Esophagus muscularis mucosa (tissue), 4 donors: Measurements from ENCODE around the gene LRRC27.

Experiments
- EP300 ChIP-seq: sonication (generic); formaldehyde crosslinking; IDR thresholded peaks from one replicate; pipeline ENCODE4 v1.6.1; 2017; ENCODE audit warnings: antibody characterized with exemption
- POLR2A ChIP-seq: fragments of 450-650 bp; IDR thresholded peaks from one replicate; pipeline ENCODE4 v1.6.1; 2017; ENCODE audit warnings: antibody characterized with exemption, moderate library complexity, mild to moderate bottlenecking, low read depth
- POLR2AphosphoS5 ChIP-seq, 2 donors: sonication (generic); formaldehyde crosslinking; IDR thresholded peaks; one replicate each; pipeline ENCODE4 v1.6.1; 2017; ENCODE audit warnings: antibody characterized with exemption in 2 of 2
- TF ChIP-seq, protein P1 (sequence below), 3 experiments: fragments of 200-600 bp in 2 of 3; fragments of 450-650 bp in 1 of 3; sonication (generic) in 2 of 3; IDR thresholded peaks; one replicate each; pipeline ENCODE4 v1.5.1; 2017 to 2019; ENCODE audit warnings: antibody characterized with exemption in 3 of 3, mild to moderate bottlenecking in 2 of 3, moderate library complexity in 1 of 3

DNA sequence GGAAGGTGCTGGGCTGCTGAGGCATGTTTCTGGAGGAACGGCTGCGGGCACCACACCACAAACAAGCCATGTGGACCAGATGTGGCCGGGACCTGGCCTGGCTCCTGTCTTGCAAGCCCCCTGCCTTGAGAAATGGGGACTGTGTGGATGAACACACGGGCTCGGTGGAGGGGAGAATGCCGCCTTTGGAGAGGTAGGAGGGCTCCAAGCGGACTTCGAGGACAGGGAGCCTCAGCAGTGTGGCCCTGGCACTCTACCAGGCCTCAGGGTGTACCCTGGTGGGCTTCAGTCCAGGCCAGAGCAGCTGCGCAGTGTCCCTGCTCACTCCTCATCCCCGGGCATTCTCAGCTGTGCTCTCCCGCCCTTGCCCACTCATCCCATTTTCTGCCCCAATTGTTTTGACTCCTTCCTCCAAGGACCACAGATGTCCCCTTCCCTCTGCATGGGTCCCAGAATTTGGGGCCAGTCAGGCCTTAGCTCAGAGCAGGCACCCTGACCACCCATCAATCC lies 96.5 kb downstream of the LRRC27 start:
- no peak for TF ChIP-seq EP300
- TF ChIP-seq, protein P1, sequence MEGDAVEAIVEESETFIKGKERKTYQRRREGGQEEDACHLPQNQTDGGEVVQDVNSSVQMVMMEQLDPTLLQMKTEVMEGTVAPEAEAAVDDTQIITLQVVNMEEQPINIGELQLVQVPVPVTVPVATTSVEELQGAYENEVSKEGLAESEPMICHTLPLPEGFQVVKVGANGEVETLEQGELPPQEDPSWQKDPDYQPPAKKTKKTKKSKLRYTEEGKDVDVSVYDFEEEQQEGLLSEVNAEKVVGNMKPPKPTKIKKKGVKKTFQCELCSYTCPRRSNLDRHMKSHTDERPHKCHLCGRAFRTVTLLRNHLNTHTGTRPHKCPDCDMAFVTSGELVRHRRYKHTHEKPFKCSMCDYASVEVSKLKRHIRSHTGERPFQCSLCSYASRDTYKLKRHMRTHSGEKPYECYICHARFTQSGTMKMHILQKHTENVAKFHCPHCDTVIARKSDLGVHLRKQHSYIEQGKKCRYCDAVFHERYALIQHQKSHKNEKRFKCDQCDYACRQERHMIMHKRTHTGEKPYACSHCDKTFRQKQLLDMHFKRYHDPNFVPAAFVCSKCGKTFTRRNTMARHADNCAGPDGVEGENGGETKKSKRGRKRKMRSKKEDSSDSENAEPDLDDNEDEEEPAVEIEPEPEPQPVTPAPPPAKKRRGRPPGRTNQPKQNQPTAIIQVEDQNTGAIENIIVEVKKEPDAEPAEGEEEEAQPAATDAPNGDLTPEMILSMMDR (IDR thresholded peaks at IDR 0.05): no peak
- TF ChIP-seq POLR2AphosphoS5 (IDR thresholded peaks at IDR 0.05): no peak
- no peak for TF ChIP-seq POLR2A
